ENCODE measurements around the gene EGR4.

DNA sequence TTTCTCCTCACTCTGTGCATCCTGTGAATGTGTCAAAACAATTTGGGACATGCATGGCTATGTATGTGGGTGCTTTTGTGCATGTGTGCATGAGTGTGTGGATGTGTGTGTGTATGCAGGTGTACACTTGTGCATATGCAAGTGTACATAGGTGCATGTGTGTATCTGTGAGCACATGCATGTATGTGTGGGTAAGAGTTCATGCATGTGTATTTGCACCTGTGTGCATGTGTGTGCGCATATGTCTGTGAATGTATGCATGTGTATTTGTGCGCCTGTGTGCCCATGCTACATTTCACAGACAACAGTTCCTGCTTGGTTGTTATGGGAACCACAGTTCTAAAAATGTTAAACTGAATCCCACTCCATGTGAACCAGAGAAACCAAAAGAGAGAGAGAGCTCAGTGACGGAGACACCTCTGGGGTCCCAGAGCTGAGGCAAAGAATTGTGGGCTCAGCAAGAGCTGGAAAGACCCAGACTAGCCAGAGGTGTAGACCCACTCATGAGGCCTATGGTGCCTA is 7.2 kb downstream of the EGR4 start:
- TF ChIP-seq POLR2A (IDR thresholded peaks at IDR 0.05; ENCODE audit: low read depth, low read length) (no peak), RCOR1 (IDR thresholded peaks at IDR 0.05; ENCODE audit: insufficient replicate concordance, low read length) (no peak), BHLHE40 (IDR thresholded peaks at IDR 0.05; ENCODE audit: low read depth, low read length) (no peak), RAD21 (IDR thresholded peaks at IDR 0.05; ENCODE audit: low read length) (no peak), NFE2L2 (IDR thresholded peaks at IDR 0.05; ENCODE audit: low read depth, low read length) (no peak)
- TF ChIP-seq, protein P1, sequence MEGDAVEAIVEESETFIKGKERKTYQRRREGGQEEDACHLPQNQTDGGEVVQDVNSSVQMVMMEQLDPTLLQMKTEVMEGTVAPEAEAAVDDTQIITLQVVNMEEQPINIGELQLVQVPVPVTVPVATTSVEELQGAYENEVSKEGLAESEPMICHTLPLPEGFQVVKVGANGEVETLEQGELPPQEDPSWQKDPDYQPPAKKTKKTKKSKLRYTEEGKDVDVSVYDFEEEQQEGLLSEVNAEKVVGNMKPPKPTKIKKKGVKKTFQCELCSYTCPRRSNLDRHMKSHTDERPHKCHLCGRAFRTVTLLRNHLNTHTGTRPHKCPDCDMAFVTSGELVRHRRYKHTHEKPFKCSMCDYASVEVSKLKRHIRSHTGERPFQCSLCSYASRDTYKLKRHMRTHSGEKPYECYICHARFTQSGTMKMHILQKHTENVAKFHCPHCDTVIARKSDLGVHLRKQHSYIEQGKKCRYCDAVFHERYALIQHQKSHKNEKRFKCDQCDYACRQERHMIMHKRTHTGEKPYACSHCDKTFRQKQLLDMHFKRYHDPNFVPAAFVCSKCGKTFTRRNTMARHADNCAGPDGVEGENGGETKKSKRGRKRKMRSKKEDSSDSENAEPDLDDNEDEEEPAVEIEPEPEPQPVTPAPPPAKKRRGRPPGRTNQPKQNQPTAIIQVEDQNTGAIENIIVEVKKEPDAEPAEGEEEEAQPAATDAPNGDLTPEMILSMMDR (conservative IDR thresholded peaks at IDR 0.05; ENCODE audit: low read depth, low read length): no peak

Measured in IMR-90 (cell line).